Activated CD4-positive, alpha-beta T cell treated with anti-CD3 and anti-CD28 coated beads for 36 hours (primary cell): ENCODE measurements around the gene LHFPL3. TPM values are rescaled to one million over a fixed set of nuclear protein-coding genes. Genes with fewer than 3 reads are reported as not detected.

ENCODE experiments used
- ATAC-seq: fragments of 200-7000 bp; cut with Tn5 transposase; one replicate; pipeline ENCODE4 v1.10.0; 2021; ENCODE audit warnings: mild to moderate bottlenecking, moderate library complexity
- CTCF ChIA-PET: fragments of 350-600 bp; sonication (Branson Sonifier 250); formaldehyde crosslinking; loops from one replicate; lab custom pipeline; 2021; ENCODE audit warnings: antibody characterized with exemption; lab: Charles Lee
- POLR2A ChIA-PET: fragments of 350-600 bp; sonication (Branson Sonifier 250); formaldehyde crosslinking; loops from one replicate; lab custom pipeline; 2021; ENCODE audit warnings: antibody characterized with exemption, inconsistent platforms; lab: Charles Lee
- DNase-seq: peaks from one replicate; pipeline ENCODE4 v3.0.0-alpha.2; 2020
- H3K27ac Mint-ChIP-seq: one replicate; pipeline ENCODE4 v1.8.0; 2021; ENCODE audit warnings: mixed read lengths
- H3K27me3 Mint-ChIP-seq: one replicate; pipeline ENCODE4 v1.8.0; 2021; ENCODE audit warnings: mixed read lengths
- H3K36me3 Mint-ChIP-seq: one replicate; pipeline ENCODE4 v1.8.0; 2021; ENCODE audit warnings: low read depth, mixed read lengths
- H3K4me1 Mint-ChIP-seq: one replicate; pipeline ENCODE4 v1.8.0; 2021; ENCODE audit warnings: mixed read lengths
- H3K4me3 Mint-ChIP-seq: one replicate; pipeline ENCODE4 v1.8.0; 2021; ENCODE audit warnings: mild to moderate bottlenecking, moderate library complexity, mixed read lengths
- H3K9me3 Mint-ChIP-seq: one replicate; pipeline ENCODE4 v1.8.0; 2021; ENCODE audit warnings: low read depth, mixed read lengths
- intact Hi-C, 2 experiments: fragments of 100-400 bp; cut with DNase I in 1 of 2; cut with micrococcal nuclease in 1 of 2; formaldehyde crosslinking; loops; one replicate each; pipeline versions ENCODE4 v1.14.2 to v1.15.1; 2022 to 2024; cut with DNase I, micrococcal nuclease
- total RNA-seq, 2 experiments: library from RNA; stranded (reverse); gene quantifications; one replicate each; pipeline ENCODE4 v1.2.3, GENCODE V29; 2021

The LHFPL3 gene
- total RNA-seq, 2 experiments from 2014 or later = not detected

GRCh38 chr7:104852386-104852785 lies 524.0 kb downstream of the LHFPL3 start:
- Mint-ChIP-seq H3K36me3 (no peaks in the 10 kb centered on the region), H3K4me3 (no peak overlapping the region), H3K9me3 (no peaks in the 10 kb centered on the region), H3K27me3 (peaks cover 2% of the 10 kb centered on the region), H3K27ac (no peak overlapping the region), H3K4me1 (peaks cover 6% of the 10 kb centered on the region)
- no peak for ATAC-seq
- ChIA-PET POLR2A (no interaction called here), CTCF (interaction anchor here (1.2 to 2.0 kb wide), 2 partner anchors 31 to 66 kb away, joined by 5 to 12 read pairs; no protein-coding TSS in a partner anchor)
- DNase-seq = no peak
- intact Hi-C loops = no loop called here

DNA sequence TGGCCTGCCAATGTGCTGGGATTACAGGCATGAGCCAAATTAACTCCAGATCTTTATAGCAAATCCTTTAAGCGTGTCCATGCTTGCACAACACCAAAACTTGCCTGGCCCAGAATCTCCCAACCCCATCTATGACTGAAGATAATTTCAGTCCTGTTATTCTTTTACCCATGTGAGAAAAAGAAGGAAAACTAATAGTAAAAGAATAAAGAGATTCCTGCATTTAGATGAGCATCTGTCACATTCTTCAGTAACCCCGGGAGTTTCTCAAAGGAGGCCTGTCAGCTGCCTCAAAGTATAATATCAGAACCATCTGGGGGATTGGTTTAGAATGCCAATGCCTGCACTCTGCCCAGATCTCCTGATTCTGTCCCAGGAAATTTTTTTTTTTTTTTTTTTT lies 527.5 kb downstream of the LHFPL3 start:
- peaks cover 19% of the 10 kb centered on the region for H3K4me1 Mint-ChIP-seq
- ChIA-PET POLR2A (no interaction called here), CTCF (interaction anchor here (1.0 to 1.1 kb wide), 2 partner anchors 53 to 624 kb away, joined by 3 to 5 read pairs; no protein-coding TSS in a partner anchor)
- no peak overlapping the region for H3K27ac Mint-ChIP-seq
- DNase-seq (no peak), ATAC-seq (no peak)
- intact Hi-C loops = no loop called here
- H3K4me3 Mint-ChIP-seq = no peak overlapping the region
- no peaks in the 10 kb centered on the region for H3K27me3 Mint-ChIP-seq
- H3K36me3 Mint-ChIP-seq = no peaks in the 10 kb centered on the region
- no peaks in the 10 kb centered on the region for H3K9me3 Mint-ChIP-seq

- Mint-ChIP-seq H3K4me3 (peak overlapping the region; percentile 36), H3K9me3 (no peaks in the 10 kb centered on the region), H3K27me3 (no peaks in the 10 kb centered on the region), H3K36me3 (no peaks in the 10 kb centered on the region), H3K27ac (peak overlapping the region; percentile 32), H3K4me1 (peaks cover 19% of the 10 kb centered on the region)
- ChIA-PET POLR2A (no interaction called here), CTCF (interaction anchor here (0.6 to 1.8 kb wide), 5 partner anchors 9 to 627 kb away, joined by 3 to 12 read pairs (median 3); no protein-coding TSS in a partner anchor)
- ATAC-seq (peak; percentile 72), DNase-seq (peak; percentile 19)
- intact Hi-C loops = no loop called here
Observed at GRCh38 chr7:104857458-104858425, 529.3 kb downstream of the LHFPL3 start.

GRCh38 chr7:104859754-104860426 lies 531.5 kb downstream of the LHFPL3 start:
- POLR2A ChIA-PET = no interaction called here

DNA sequence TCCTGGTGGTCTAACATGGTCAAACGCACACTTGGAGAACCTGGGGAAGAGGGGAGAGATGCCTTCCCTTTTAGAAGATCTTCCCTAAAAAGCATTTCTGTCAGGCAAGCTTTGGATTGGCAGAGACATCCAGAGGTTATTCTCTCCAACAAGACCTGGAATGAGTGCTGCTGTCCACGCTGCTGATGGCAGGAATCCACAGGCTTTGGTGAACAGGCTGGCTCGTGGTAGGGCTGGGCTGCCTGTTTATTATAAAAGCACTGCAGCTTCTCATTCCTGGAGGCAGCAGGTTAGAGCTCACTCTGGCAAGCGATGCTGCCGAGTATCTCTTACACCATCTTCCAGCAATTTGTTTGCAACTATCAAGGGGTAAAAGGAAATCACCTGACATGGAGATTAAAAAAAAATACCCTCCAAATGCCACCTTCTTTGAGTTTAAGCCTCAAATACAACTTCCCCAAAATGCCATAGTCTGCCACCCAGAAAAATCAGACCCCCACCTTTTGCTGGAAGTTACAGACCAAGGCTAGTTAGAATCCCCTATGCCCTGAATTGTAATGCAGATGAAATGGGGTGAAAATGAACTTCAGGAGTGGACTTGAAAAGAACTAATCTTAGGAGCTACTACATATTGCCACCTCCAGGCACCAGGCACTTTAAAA lies 533.5 kb downstream of the LHFPL3 start:
- Mint-ChIP-seq H3K27me3 (peaks cover 6% of the 10 kb centered on the region), H3K36me3 (no peaks in the 10 kb centered on the region), H3K4me1 (peaks cover 17% of the 10 kb centered on the region), H3K9me3 (peaks cover 5% of the 10 kb centered on the region), H3K27ac (no peak overlapping the region), H3K4me3 (no peak overlapping the region)
- ChIA-PET CTCF (interaction anchor here (0.7 to 4.2 kb wide), 5 partner anchors 15 to 56 kb away, joined by 3 to 18 read pairs (median 5); no protein-coding TSS in a partner anchor), POLR2A (no interaction called here)
- no peak for DNase-seq
- no peak for ATAC-seq
- intact Hi-C loops = no loop called here

More at GRCh38 chr7:104859754-104860426, 531.5 kb downstream of the LHFPL3 start:
- Mint-ChIP-seq H3K27ac (no peak overlapping the region), H3K4me1 (peaks cover 19% of the 10 kb centered on the region), H3K4me3 (no peak overlapping the region), H3K36me3 (no peaks in the 10 kb centered on the region), H3K27me3 (peaks cover 6% of the 10 kb centered on the region), H3K9me3 (peaks cover 5% of the 10 kb centered on the region)
- DNase-seq (no peak), ATAC-seq (no peak)
- intact Hi-C loops = no loop called here
- CTCF ChIA-PET = interaction anchor here (0.6 to 4.2 kb wide), 3 partner anchors 13 to 50 kb away, joined by 3 to 18 read pairs (median 15); no protein-coding TSS in a partner anchor

- H3K4me1 Mint-ChIP-seq = peaks cover 10% of the 10 kb centered on the region
- POLR2A ChIA-PET = no interaction called here
- peaks cover 5% of the 10 kb centered on the region for H3K9me3 Mint-ChIP-seq
- H3K27ac Mint-ChIP-seq = no peak overlapping the region
- H3K36me3 Mint-ChIP-seq = no peaks in the 10 kb centered on the region
- peaks cover 6% of the 10 kb centered on the region for H3K27me3 Mint-ChIP-seq
- no peak for ATAC-seq
- CTCF ChIA-PET = interaction anchor here (0.5 to 4.2 kb wide), 5 partner anchors 15 to 655 kb away, joined by 3 to 18 read pairs (median 5); partner anchors contain the start of gene ORC5
- no peak overlapping the region for H3K4me3 Mint-ChIP-seq
- DNase-seq = no peak
- intact Hi-C loops = no loop called here
Observed at GRCh38 chr7:104862719-104863118, 534.3 kb downstream of the LHFPL3 start.

- no peaks in the 10 kb centered on the region for H3K36me3 Mint-ChIP-seq
- H3K27ac Mint-ChIP-seq = no peak overlapping the region
- ChIA-PET CTCF (no interaction called here), POLR2A (no interaction called here)
- H3K4me3 Mint-ChIP-seq = no peak overlapping the region
- no peaks in the 10 kb centered on the region for H3K9me3 Mint-ChIP-seq
- peaks cover 3% of the 10 kb centered on the region for H3K27me3 Mint-ChIP-seq
- peaks cover 2% of the 10 kb centered on the region for H3K4me1 Mint-ChIP-seq
- DNase-seq = no peak
- ATAC-seq = no peak
- intact Hi-C loops = no loop called here
Observed at GRCh38 chr7:104873401-104873800, 545.0 kb downstream of the LHFPL3 start.

GRCh38 chr7:104878577-104878976 lies 550.2 kb downstream of the LHFPL3 start:
- Mint-ChIP-seq H3K27me3 (peaks cover 3% of the 10 kb centered on the region), H3K36me3 (no peaks in the 10 kb centered on the region), H3K27ac (no peak overlapping the region), H3K9me3 (no peaks in the 10 kb centered on the region), H3K4me1 (peaks cover 10% of the 10 kb centered on the region), H3K4me3 (no peak overlapping the region)
- ChIA-PET POLR2A (interaction anchor here (0.7 kb wide), 1 partner anchor 63 kb away, joined by 3 read pairs; no protein-coding TSS in a partner anchor), CTCF (interaction anchor here (0.6 to 1.4 kb wide), 5 partner anchors 10 to 647 kb away, joined by 3 read pairs; no protein-coding TSS in a partner anchor)
- ATAC-seq (peak; percentile 88), DNase-seq (peak; percentile 15)
- intact Hi-C loops = no loop called here

- Mint-ChIP-seq H3K4me3 (no peak overlapping the region), H3K9me3 (no peaks in the 10 kb centered on the region), H3K36me3 (no peaks in the 10 kb centered on the region), H3K27ac (no peak overlapping the region), H3K4me1 (peaks cover 16% of the 10 kb centered on the region), H3K27me3 (no peaks in the 10 kb centered on the region)
- ChIA-PET CTCF (interaction anchor here (0.8 to 5.5 kb wide), 27 partner anchors 8 to 706 kb away, joined by 3 to 111 read pairs (median 6); no protein-coding TSS in a partner anchor), POLR2A (interaction anchor here (0.5 to 1.1 kb wide), 4 partner anchors 19 to 230 kb away, joined by 3 to 10 read pairs (median 5); no protein-coding TSS in a partner anchor)
- DNase-seq (no peak), ATAC-seq (peak; percentile 8)
- intact Hi-C loops = loop anchor here (1.0 to 5.0 kb wide), 3 partner anchors 35 to 706 kb away; no protein-coding TSS in a partner anchor
Observed at GRCh38 chr7:104883248-104883717, 554.9 kb downstream of the LHFPL3 start.

- CTCF ChIA-PET = interaction anchor here (0.6 to 5.5 kb wide), 33 partner anchors 8 to 1438 kb away, joined by 3 to 111 read pairs (median 4); partner anchors contain the start of gene SLC26A5
- POLR2A ChIA-PET = interaction anchor here (0.5 to 1.1 kb wide), 4 partner anchors 19 to 229 kb away, joined by 3 to 10 read pairs (median 5); no protein-coding TSS in a partner anchor
- Mint-ChIP-seq H3K27ac (no peak overlapping the region), H3K36me3 (no peaks in the 10 kb centered on the region), H3K4me1 (peaks cover 10% of the 10 kb centered on the region), H3K27me3 (no peaks in the 10 kb centered on the region), H3K9me3 (no peaks in the 10 kb centered on the region), H3K4me3 (no peak overlapping the region)
- intact Hi-C loops = loop anchor here (1.0 to 5.0 kb wide), 3 partner anchors 34 to 705 kb away; no protein-coding TSS in a partner anchor
- DNase-seq (peak; percentile 87), ATAC-seq (peak; percentile 89)
Observed at GRCh38 chr7:104883718-104884452, 555.5 kb downstream of the LHFPL3 start.
